ENCODE data around the gene MEF2A.

Gene MEF2A

DNA sequence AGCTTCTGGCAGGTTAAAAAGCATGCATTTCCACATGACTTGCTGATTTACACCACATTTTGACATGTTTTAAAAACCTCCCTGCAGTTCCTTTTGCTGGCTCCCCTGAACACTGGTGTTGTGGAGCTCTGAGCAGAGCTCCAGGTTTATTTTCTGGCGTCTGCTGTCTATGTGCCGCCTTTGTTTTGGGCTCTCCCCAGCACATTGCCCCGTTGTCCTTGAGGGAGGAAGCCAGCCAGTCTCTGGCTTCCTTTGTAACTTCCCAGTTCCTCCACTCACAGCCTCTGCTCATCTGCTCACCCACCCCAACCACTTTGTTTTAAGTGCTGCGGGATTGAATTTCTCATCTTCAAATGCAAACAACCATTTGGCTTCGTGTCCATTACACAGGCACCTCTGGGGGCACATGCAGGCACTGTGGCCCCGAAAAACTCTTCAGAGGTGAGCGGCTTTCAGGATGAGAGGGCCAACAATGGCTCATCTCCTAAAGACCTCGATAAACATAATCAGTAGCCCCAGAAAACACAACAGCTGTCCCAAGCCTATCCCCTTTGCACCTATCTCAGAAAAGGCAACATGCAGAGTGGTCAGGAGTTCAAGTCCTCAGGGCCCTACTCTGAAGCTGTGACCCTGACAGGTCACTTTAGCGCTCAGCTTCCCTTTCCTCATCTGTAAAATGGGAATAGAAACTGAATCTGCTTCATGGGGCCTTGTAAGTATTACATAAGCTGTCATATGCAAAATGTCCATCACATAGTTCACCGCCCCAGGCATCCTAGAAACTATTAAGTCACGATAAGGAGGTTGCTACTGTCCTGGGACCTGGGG lies 1.3 kb upstream of the MEF2A start:
- peak overlapping the region; percentile 28 for H3K4me3 ChIP-seq (ENCODE audit: extremely low read depth, insufficient read depth, low read length, poor library complexity, severe bottlenecking)
- peaks cover 19% of the 10 kb centered on the region for H3K4me1 ChIP-seq (ENCODE audit: control insufficient read depth, insufficient read depth, low read length, poor library complexity, severe bottlenecking)
- H3K27ac ChIP-seq (ENCODE audit: low read depth, low read length, severe bottlenecking) = peak overlapping the region; percentile 59
- H3K9me3 ChIP-seq (ENCODE audit: control insufficient read depth, low read length) = no peaks in the 10 kb centered on the region
- WGBS, 2 experiments (ENCODE audit: insufficient coverage in 2 of 2) = 59 to 61% methylated on average over 8 to 11 of the region's 11 CpGs
- no peaks in the 10 kb centered on the region for H3K36me3 ChIP-seq (ENCODE audit: control insufficient read depth, insufficient read depth, low read length)

DNA sequence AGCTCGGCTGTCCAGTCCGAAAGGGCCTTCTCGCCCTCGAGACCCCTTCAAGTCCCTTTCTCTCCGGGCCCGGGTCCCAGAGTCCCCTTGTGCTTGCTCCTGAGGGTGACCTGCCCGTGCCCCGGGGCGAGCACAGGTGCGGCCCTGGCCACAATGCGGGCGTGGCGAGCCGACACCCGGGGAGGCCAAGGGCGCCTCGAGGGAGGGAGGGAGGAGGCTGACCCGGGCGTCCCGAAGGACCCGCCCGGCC lies 810 bp upstream of the MEF2A start:
- Histone ChIP-seq H3K27ac (ENCODE audit: low read depth, low read length, severe bottlenecking) (peak overlapping the region; percentile 59), H3K9me3 (ENCODE audit: control insufficient read depth, low read length) (no peaks in the 10 kb centered on the region), H3K36me3 (ENCODE audit: control insufficient read depth, insufficient read depth, low read length) (no peaks in the 10 kb centered on the region), H3K4me3 (ENCODE audit: extremely low read depth, insufficient read depth, low read length, poor library complexity, severe bottlenecking) (peak overlapping the region; percentile 28), H3K4me1 (ENCODE audit: control insufficient read depth, insufficient read depth, low read length, poor library complexity, severe bottlenecking) (peaks cover 19% of the 10 kb centered on the region)
- WGBS, 2 experiments (ENCODE audit: insufficient coverage in 2 of 2) = 21 to 47% methylated on average over 6 to 15 of the region's 22 CpGs

DNA sequence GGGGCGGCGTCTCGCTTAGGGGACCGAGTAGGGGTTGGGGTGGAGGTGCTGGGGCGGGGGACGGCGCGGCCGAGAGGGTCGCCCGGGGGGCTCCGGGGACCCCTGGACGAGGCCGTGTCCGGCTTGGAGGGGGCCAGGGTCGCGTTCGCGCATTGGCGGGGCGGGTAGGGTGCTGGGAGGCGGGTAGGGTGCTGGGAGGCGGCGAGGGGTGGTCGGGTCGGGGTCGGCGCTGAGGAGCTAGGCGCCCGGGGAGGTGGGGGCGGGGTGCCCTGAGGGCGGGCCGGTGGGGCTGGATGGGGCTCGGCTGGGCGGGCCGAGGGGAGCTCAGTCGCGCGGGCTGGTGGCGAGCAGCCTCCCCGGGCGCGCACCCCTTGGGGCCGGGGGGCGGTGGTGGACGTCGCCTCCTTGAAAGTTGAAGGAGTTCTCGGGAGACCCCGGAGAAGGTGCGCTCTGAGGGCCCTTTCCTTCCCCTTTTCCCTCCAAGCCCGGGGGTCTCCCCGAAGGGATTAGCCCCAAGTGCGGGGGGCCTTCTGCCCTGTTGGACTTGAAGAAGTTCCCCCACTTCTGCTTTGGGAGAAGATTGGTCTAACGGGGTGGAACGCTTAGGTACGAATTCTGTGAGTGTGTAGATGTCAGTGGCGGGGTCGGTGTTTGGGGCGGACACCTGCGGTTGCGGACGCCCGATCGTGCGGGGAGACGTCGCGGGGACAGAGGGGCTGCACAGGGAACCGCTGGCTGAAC lies 543 bp downstream of the MEF2A start:
- Histone ChIP-seq H3K27ac (ENCODE audit: low read depth, low read length, severe bottlenecking) (peak overlapping the region; percentile 93), H3K9me3 (ENCODE audit: control insufficient read depth, low read length) (no peaks in the 10 kb centered on the region), H3K36me3 (ENCODE audit: control insufficient read depth, insufficient read depth, low read length) (peaks cover under 1% of the 10 kb centered on the region), H3K4me3 (ENCODE audit: extremely low read depth, insufficient read depth, low read length, poor library complexity, severe bottlenecking) (peak overlapping the region; percentile 81), H3K4me1 (ENCODE audit: control insufficient read depth, insufficient read depth, low read length, poor library complexity, severe bottlenecking) (peaks cover 19% of the 10 kb centered on the region)
- WGBS, 2 experiments (ENCODE audit: insufficient coverage in 2 of 2) = 0% methylated on average over 15 to 32 of the region's 69 CpGs

DNA sequence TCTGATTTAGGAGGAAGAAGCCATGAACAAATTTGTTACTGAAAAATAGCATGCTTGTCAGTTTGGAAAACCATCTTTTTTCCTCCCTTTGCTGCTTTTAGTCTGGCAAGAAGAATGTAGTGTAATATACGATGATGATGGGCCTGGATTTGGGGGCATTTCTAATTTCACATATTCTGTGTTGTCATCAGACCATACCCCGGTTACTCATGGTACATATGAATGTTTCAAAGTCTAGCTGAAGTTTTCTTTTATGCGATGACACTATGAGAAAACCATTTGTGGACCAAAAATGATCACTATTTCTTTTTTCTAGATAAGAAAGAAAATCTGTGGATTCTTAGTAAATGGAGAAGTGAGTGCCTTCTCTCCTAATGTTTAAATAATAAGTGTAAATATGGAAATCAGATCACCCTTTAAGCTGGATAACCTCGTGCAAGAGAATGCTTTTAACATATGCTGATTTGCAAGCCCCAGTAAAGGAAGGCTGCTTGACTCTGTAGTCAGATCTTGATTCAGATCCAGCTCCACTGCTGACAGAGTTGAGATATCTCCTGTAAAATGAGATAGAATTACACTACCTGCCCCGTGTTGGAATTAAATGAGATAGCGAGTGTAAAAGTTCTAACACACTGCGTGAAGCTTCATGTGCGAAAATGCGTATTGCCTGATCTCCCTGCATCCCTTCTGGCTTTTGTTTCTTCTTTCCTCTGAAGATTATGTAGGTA lies 3.0 kb downstream of the MEF2A start:
- peaks cover 12% of the 10 kb centered on the region for H3K4me1 ChIP-seq (ENCODE audit: control insufficient read depth, insufficient read depth, low read length, poor library complexity, severe bottlenecking)
- no peak overlapping the region for H3K4me3 ChIP-seq (ENCODE audit: extremely low read depth, insufficient read depth, low read length, poor library complexity, severe bottlenecking)
- no peaks in the 10 kb centered on the region for H3K9me3 ChIP-seq (ENCODE audit: control insufficient read depth, low read length)
- WGBS, 2 experiments (ENCODE audit: insufficient coverage in 2 of 2) = 41 to 55% methylated on average over 5 to 6 of the region's 9 CpGs
- H3K36me3 ChIP-seq (ENCODE audit: control insufficient read depth, insufficient read depth, low read length) = peaks cover 14% of the 10 kb centered on the region
- H3K27ac ChIP-seq (ENCODE audit: low read depth, low read length, severe bottlenecking) = no peak overlapping the region

DNA sequence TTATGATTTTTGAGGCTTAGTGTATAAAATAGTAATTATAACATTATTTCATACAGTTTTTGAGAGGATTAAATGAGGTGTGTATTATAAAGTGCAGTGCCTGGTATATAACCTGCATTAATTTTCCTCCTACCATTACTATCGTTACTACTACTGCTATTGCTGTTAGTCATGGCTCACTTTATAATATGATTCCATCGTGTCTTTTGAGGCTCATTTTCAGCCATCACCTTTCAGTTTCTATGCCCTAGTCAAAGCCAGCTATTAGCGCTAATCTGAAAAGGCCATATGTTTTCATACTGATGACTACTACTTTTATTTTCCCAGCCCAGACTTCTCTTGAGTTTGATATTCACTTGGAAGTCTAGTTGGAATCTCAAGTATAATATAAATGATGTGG lies 5.5 kb downstream of the MEF2A start:
- peaks cover 20% of the 10 kb centered on the region for H3K36me3 ChIP-seq (ENCODE audit: control insufficient read depth, insufficient read depth, low read length)
- no peak overlapping the region for H3K27ac ChIP-seq (ENCODE audit: low read depth, low read length, severe bottlenecking)
- WGBS, 2 experiments (ENCODE audit: insufficient coverage in 2 of 2) = 100% methylated on average over 1 to 3 of the region's 3 CpGs
- H3K4me3 ChIP-seq (ENCODE audit: extremely low read depth, insufficient read depth, low read length, poor library complexity, severe bottlenecking) = no peak overlapping the region
- H3K9me3 ChIP-seq (ENCODE audit: control insufficient read depth, low read length) = no peaks in the 10 kb centered on the region
- H3K4me1 ChIP-seq (ENCODE audit: control insufficient read depth, insufficient read depth, low read length, poor library complexity, severe bottlenecking) = peaks cover 8% of the 10 kb centered on the region

DNA sequence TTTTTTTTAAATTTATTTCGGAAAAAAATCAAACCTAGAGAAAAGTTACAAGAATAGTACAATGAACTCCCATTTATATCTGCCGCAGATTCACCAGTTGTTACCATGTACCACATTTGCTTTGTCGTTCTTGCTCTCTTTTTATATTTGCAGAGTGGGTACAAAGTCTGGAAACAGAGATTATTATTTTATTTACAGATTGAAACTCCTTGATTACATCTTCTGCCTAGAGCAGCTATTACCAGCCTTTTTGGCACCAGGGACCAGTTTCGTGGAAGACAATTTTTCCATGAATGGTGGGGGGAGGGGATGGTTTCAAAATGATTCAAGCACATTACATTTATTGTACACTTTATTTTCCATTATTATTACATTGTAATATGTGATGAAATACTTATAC lies 8.3 kb downstream of the MEF2A start:
- H3K4me3 ChIP-seq (ENCODE audit: extremely low read depth, insufficient read depth, low read length, poor library complexity, severe bottlenecking) = no peak overlapping the region
- no CpG with 5 or more reads among the region's 4 CpGs for WGBS, 2 experiments (ENCODE audit: insufficient coverage in 2 of 2)
- peaks cover 20% of the 10 kb centered on the region for H3K36me3 ChIP-seq (ENCODE audit: control insufficient read depth, insufficient read depth, low read length)
- H3K4me1 ChIP-seq (ENCODE audit: control insufficient read depth, insufficient read depth, low read length, poor library complexity, severe bottlenecking) = peaks cover 1% of the 10 kb centered on the region
- no peaks in the 10 kb centered on the region for H3K9me3 ChIP-seq (ENCODE audit: control insufficient read depth, low read length)
- no peak overlapping the region for H3K27ac ChIP-seq (ENCODE audit: low read depth, low read length, severe bottlenecking)

DNA sequence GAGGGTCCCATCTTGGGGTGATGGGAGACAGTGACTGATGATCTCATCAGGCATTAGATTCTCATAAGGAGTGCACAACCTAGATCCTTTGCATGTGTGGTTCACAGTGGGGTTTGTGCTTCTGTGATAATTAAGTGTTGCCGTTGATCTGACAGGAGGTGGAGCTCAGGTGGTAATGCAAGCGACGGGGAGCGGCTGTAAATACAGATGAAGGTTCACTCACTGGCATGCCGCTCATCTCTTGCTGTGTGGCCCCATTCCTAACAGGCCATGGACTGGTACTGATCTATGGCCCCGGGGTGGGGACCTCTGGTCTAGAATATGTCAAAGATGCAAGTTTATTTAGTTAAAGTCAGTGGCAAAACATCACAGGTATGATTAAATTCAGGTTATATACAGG lies 8.7 kb downstream of the MEF2A start:
- Histone ChIP-seq H3K27ac (ENCODE audit: low read depth, low read length, severe bottlenecking) (no peak overlapping the region), H3K4me1 (ENCODE audit: control insufficient read depth, insufficient read depth, low read length, poor library complexity, severe bottlenecking) (peaks cover 1% of the 10 kb centered on the region), H3K9me3 (ENCODE audit: control insufficient read depth, low read length) (no peaks in the 10 kb centered on the region), H3K4me3 (ENCODE audit: extremely low read depth, insufficient read depth, low read length, poor library complexity, severe bottlenecking) (no peak overlapping the region), H3K36me3 (ENCODE audit: control insufficient read depth, insufficient read depth, low read length) (peaks cover 20% of the 10 kb centered on the region)
- 95 to 98% methylated on average over 6 of the region's 6 CpGs for WGBS, 2 experiments (ENCODE audit: insufficient coverage in 2 of 2)

DNA sequence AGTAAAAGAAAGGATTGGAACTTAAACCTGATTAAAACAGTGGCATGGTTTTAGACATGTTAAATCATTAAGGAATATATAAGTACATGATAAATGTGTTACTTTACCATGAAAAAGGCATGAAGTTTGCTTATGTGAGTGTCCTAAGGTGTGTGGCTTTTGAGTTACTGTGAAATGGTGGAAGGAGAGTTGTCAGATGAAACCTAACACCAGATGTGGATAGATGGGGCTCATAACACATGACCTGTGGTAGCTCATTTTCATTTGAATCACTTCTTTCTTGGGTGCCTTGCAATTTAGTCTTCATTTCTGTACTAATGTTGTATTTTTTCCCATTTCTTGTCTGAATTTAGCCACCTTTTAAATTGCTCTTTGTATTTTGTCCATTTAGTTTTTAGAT lies 13.0 kb downstream of the MEF2A start:
- H3K9me3 ChIP-seq (ENCODE audit: control insufficient read depth, low read length) = no peaks in the 10 kb centered on the region
- no peak overlapping the region for H3K27ac ChIP-seq (ENCODE audit: low read depth, low read length, severe bottlenecking)
- H3K36me3 ChIP-seq (ENCODE audit: control insufficient read depth, insufficient read depth, low read length) = peaks cover 6% of the 10 kb centered on the region
- H3K4me3 ChIP-seq (ENCODE audit: extremely low read depth, insufficient read depth, low read length, poor library complexity, severe bottlenecking) = no peak overlapping the region
- H3K4me1 ChIP-seq (ENCODE audit: control insufficient read depth, insufficient read depth, low read length, poor library complexity, severe bottlenecking) = peaks cover 13% of the 10 kb centered on the region

DNA sequence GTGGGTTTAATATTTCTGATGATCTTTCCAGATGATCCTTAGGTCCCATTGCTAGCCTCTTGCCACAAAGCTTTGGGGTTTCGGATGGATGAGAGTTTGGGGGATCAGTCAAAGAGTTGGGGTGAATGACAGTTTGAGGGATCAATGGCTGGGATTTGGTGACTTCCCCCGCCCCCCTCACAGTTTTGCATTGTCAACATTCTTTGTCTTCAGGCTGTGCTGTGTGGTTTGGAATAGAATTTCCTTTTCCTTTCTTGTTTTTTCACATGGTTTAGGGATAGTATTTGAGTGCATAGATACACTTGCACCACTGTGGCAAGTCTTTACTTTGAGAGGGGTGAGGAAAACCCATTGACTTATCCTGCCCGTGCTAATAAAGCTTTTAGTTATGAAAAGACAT lies 14.3 kb downstream of the MEF2A start:
- Histone ChIP-seq H3K9me3 (ENCODE audit: control insufficient read depth, low read length) (peaks cover 5% of the 10 kb centered on the region), H3K27ac (ENCODE audit: low read depth, low read length, severe bottlenecking) (no peak overlapping the region), H3K4me1 (ENCODE audit: control insufficient read depth, insufficient read depth, low read length, poor library complexity, severe bottlenecking) (peaks cover 13% of the 10 kb centered on the region), H3K36me3 (ENCODE audit: control insufficient read depth, insufficient read depth, low read length) (no peaks in the 10 kb centered on the region), H3K4me3 (ENCODE audit: extremely low read depth, insufficient read depth, low read length, poor library complexity, severe bottlenecking) (no peak overlapping the region)
- WGBS, 2 experiments (ENCODE audit: insufficient coverage in 2 of 2) = 20% methylated on average over 1 of the region's 3 CpGs; no CpG with 5 or more reads in 1 of the 2 experiments

DNA sequence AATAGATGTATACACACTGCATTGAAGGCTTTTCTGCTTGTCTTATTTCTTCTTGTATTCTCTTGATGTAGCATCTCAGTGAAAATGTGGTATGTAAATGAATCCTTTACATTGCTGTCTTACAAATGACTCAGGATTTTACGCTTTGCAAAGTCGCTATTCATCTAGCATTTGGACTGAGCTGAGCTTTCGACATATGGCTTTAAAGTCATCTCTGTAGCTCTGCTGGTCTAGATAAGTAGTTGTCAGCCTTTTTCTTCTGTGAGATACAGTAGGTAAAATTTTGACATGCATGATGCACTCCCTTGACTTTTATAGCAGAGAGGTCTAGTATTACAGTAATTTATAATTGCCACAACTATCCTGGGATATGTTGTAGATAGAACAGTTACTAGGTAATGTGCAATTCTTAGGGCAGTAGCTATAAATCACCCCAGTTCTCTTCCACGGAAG lies 16.8 kb downstream of the MEF2A start:
- peaks cover 15% of the 10 kb centered on the region for H3K9me3 ChIP-seq (ENCODE audit: control insufficient read depth, low read length)
- peaks cover 3% of the 10 kb centered on the region for H3K36me3 ChIP-seq (ENCODE audit: control insufficient read depth, insufficient read depth, low read length)
- H3K4me3 ChIP-seq (ENCODE audit: extremely low read depth, insufficient read depth, low read length, poor library complexity, severe bottlenecking) = no peak overlapping the region
- H3K4me1 ChIP-seq (ENCODE audit: control insufficient read depth, insufficient read depth, low read length, poor library complexity, severe bottlenecking) = peaks cover 13% of the 10 kb centered on the region
- H3K27ac ChIP-seq (ENCODE audit: low read depth, low read length, severe bottlenecking) = no peak overlapping the region
- WGBS, 2 experiments (ENCODE audit: insufficient coverage in 2 of 2) = 88% methylated on average over 3 of the region's 4 CpGs; no CpG with 5 or more reads in 1 of the 2 experiments
